Calu3 (cell line): ENCODE data around the gene RAB44. TPM values are rescaled to one million over a fixed set of nuclear protein-coding genes. Genes with fewer than 3 reads are reported as not detected.
A peak's percentile ranks its signal among the peaks of the same experiment; 100 is the strongest.

Experiments used
- BruUV-seq: library from RNA; stranded (reverse); fragments of 400-500 nt; replicated peaks from 2 replicates; lab custom pipeline; 2021; lab: Mats Ljungman, UMichigan
- CTCF ChIA-PET: fragments of 300-600 bp; sonication (Branson Sonifier 250); formaldehyde crosslinking; loops from one replicate; lab custom pipeline; 2022; ENCODE audit warnings: antibody characterized with exemption; lab: Charles Lee
- DNase-seq: peaks from one replicate; pipeline ENCODE4 v3.0.0; 2022
- H3K27ac Mint-ChIP-seq: one replicate; pipeline ENCODE4 v1.8.0; 2022; ENCODE audit warnings: mixed read lengths; ENCODE audit not compliant: unreplicated experiment
- H3K27me3 Mint-ChIP-seq: one replicate; pipeline ENCODE4 v1.8.0; 2022; ENCODE audit warnings: mixed read lengths; ENCODE audit not compliant: unreplicated experiment
- H3K36me3 Mint-ChIP-seq: one replicate; pipeline ENCODE4 v1.8.0; 2022; ENCODE audit warnings: mild to moderate bottlenecking, moderate library complexity, mixed read lengths; ENCODE audit not compliant: insufficient read depth, unreplicated experiment
- H3K4me1 Mint-ChIP-seq: one replicate; pipeline ENCODE4 v1.8.0; 2022; ENCODE audit warnings: mild to moderate bottlenecking, low read depth, mixed read lengths; ENCODE audit not compliant: unreplicated experiment
- H3K4me3 Mint-ChIP-seq: one replicate; pipeline ENCODE4 v1.8.0; 2022; ENCODE audit warnings: mild to moderate bottlenecking, low read depth, moderate library complexity, mixed read lengths; ENCODE audit not compliant: unreplicated experiment
- H3K9me3 Mint-ChIP-seq: one replicate; pipeline ENCODE4 v1.8.0; 2022; ENCODE audit warnings: low read depth, mixed read lengths; ENCODE audit not compliant: unreplicated experiment
- CTCF ChIP-seq: fragments of 200-600 bp; IDR thresholded peaks from one replicate; pipeline ENCODE4 v1.8.0; 2022; ENCODE audit warnings: antibody characterized with exemption; ENCODE audit not compliant: unreplicated experiment
- intact Hi-C: fragments of 100-400 bp; cut with micrococcal nuclease; formaldehyde crosslinking; loops from one replicate; pipeline ENCODE4 v1.10.0; 2022; ENCODE audit not compliant: unreplicated experiment
- total RNA-seq: library from RNA; stranded (reverse); gene quantifications from 2 replicates; pipeline ENCODE4 v1.2.3, GENCODE V29; 2022

RAB44 gene
- total RNA-seq, 1 experiment from 2014 or later = not detected

- H3K27ac Mint-ChIP-seq = no peak overlapping the region
- CTCF ChIA-PET = no interaction called here
- intact Hi-C loops = no loop called here
- peaks cover 32% of the 10 kb centered on the region for H3K27me3 Mint-ChIP-seq
- peaks cover 18% of the 10 kb centered on the region for H3K4me1 Mint-ChIP-seq
- TF ChIP-seq CTCF = no peak
- BruUV-seq = no TSS peak
- no peak for DNase-seq
- no peaks in the 10 kb centered on the region for H3K9me3 Mint-ChIP-seq
- no peaks in the 10 kb centered on the region for H3K36me3 Mint-ChIP-seq
- no peak overlapping the region for H3K4me3 Mint-ChIP-seq
Observed at GRCh38 chr6:36737043-36737785, 39.6 kb downstream of the RAB44 start.

GRCh38 chr6:36738108-36738507, 40.5 kb downstream of the RAB44 start:
- Mint-ChIP-seq H3K4me1 (peaks cover 26% of the 10 kb centered on the region), H3K27me3 (peaks cover 32% of the 10 kb centered on the region), H3K27ac (no peak overlapping the region), H3K4me3 (no peak overlapping the region), H3K36me3 (no peaks in the 10 kb centered on the region), H3K9me3 (no peaks in the 10 kb centered on the region)
- TF ChIP-seq CTCF = no peak
- intact Hi-C loops = no loop called here
- no TSS peak for BruUV-seq
- DNase-seq = no peak
- CTCF ChIA-PET = no interaction called here

GRCh38 chr6:36739947-36740817, 42.6 kb downstream of the RAB44 start:
- Mint-ChIP-seq H3K27me3 (peaks cover 14% of the 10 kb centered on the region), H3K9me3 (no peaks in the 10 kb centered on the region), H3K27ac (peak overlapping the region; percentile 24), H3K4me3 (no peak overlapping the region), H3K4me1 (peaks cover 33% of the 10 kb centered on the region), H3K36me3 (no peaks in the 10 kb centered on the region)
- intact Hi-C loops = no loop called here
- TF ChIP-seq CTCF = no peak
- CTCF ChIA-PET = no interaction called here
- no peak for DNase-seq
- no TSS peak for BruUV-seq

- intact Hi-C loops = no loop called here
- CTCF ChIA-PET = no interaction called here
- H3K27ac Mint-ChIP-seq = peak overlapping the region; percentile 24
- DNase-seq = no peak
- peaks cover 32% of the 10 kb centered on the region for H3K4me1 Mint-ChIP-seq
- H3K27me3 Mint-ChIP-seq = peaks cover 13% of the 10 kb centered on the region
- TF ChIP-seq CTCF = no peak
- no peaks in the 10 kb centered on the region for H3K36me3 Mint-ChIP-seq
- H3K9me3 Mint-ChIP-seq = no peaks in the 10 kb centered on the region
- no peak overlapping the region for H3K4me3 Mint-ChIP-seq
- no TSS peak for BruUV-seq
Observed at GRCh38 chr6:36740818-36741179, 43.2 kb downstream of the RAB44 start.
